ENCODE results near the gene NAE1.

Gene NAE1

GRCh38 chr16:66845791-66846221, 15.0 kb upstream of the NAE1 start:
- TF ChIP-seq, protein P1, sequence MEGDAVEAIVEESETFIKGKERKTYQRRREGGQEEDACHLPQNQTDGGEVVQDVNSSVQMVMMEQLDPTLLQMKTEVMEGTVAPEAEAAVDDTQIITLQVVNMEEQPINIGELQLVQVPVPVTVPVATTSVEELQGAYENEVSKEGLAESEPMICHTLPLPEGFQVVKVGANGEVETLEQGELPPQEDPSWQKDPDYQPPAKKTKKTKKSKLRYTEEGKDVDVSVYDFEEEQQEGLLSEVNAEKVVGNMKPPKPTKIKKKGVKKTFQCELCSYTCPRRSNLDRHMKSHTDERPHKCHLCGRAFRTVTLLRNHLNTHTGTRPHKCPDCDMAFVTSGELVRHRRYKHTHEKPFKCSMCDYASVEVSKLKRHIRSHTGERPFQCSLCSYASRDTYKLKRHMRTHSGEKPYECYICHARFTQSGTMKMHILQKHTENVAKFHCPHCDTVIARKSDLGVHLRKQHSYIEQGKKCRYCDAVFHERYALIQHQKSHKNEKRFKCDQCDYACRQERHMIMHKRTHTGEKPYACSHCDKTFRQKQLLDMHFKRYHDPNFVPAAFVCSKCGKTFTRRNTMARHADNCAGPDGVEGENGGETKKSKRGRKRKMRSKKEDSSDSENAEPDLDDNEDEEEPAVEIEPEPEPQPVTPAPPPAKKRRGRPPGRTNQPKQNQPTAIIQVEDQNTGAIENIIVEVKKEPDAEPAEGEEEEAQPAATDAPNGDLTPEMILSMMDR (IDR thresholded peaks at IDR 0.05; ENCODE audit: low read length): no peak
- no peak for TF ChIP-seq EZH2 (IDR thresholded peaks at IDR 0.05; ENCODE audit: borderline replicate concordance, low read length)
- Histone ChIP-seq H3K4me2 (ENCODE audit: low read length) (no peak overlapping the region), H3K4me1 (ENCODE audit: insufficient read depth, low read length, severe bottlenecking) (no peaks in the 10 kb centered on the region), H3K9me3 (ENCODE audit: low read length) (no peaks in the 10 kb centered on the region), H3K9ac (ENCODE audit: low read length) (no peak overlapping the region), H3K4me3 (ENCODE audit: low read depth, low read length, poor library complexity, severe bottlenecking) (no peak overlapping the region), H3K27me3 (ENCODE audit: insufficient read depth, low read length) (peaks cover 8% of the 10 kb centered on the region; the same call in 1 of the 2 replicates), H4K20me1 (ENCODE audit: insufficient read depth, low read length) (no peaks in the 10 kb centered on the region), H3K36me3 (ENCODE audit: insufficient read depth, low read length) (no peaks in the 10 kb centered on the region), H2AFZ (ENCODE audit: low read length) (no peak overlapping the region), H3F3A (ENCODE audit: insufficient read depth, low read length) (no peaks in the 10 kb centered on the region), H3K9me2 (ENCODE audit: low read depth, low read length) (no peaks in the 10 kb centered on the region), H3K27ac (ENCODE audit: low read depth, low read length, poor library complexity, severe bottlenecking) (no peak overlapping the region), H3K79me2 (ENCODE audit: insufficient read depth, low read length) (no peaks in the 10 kb centered on the region)

- no peak overlapping the region for H3K4me3 ChIP-seq (ENCODE audit: low read depth, low read length, poor library complexity, severe bottlenecking)
- H3F3A ChIP-seq (ENCODE audit: insufficient read depth, low read length): no peaks in the 10 kb centered on the region
- no peaks in the 10 kb centered on the region for H3K4me1 ChIP-seq (ENCODE audit: insufficient read depth, low read length, severe bottlenecking)
- no peaks in the 10 kb centered on the region for H3K36me3 ChIP-seq (ENCODE audit: insufficient read depth, low read length)
- H3K27me3 ChIP-seq (ENCODE audit: insufficient read depth, low read length): peaks cover 8% of the 10 kb centered on the region; the same call in 1 of the 2 replicates
- H3K9me2 ChIP-seq (ENCODE audit: low read depth, low read length): no peaks in the 10 kb centered on the region
- no peak overlapping the region for H3K4me2 ChIP-seq (ENCODE audit: low read length)
- TF ChIP-seq, protein P1 (IDR thresholded peaks at IDR 0.05; ENCODE audit: low read length): no peak
- TF ChIP-seq EZH2 (IDR thresholded peaks at IDR 0.05; ENCODE audit: borderline replicate concordance, low read length): no peak
- H2AFZ ChIP-seq (ENCODE audit: low read length): no peak overlapping the region
- no peaks in the 10 kb centered on the region for H4K20me1 ChIP-seq (ENCODE audit: insufficient read depth, low read length)
- no peak overlapping the region for H3K27ac ChIP-seq (ENCODE audit: low read depth, low read length, poor library complexity, severe bottlenecking)
- H3K9ac ChIP-seq (ENCODE audit: low read length): no peak overlapping the region
- no peaks in the 10 kb centered on the region for H3K79me2 ChIP-seq (ENCODE audit: insufficient read depth, low read length)
- H3K9me3 ChIP-seq (ENCODE audit: low read length): no peaks in the 10 kb centered on the region
Observed at GRCh38 chr16:66845080-66845410, 14.3 kb upstream of the NAE1 start.

- Histone ChIP-seq H3K36me3 (ENCODE audit: insufficient read depth, low read length) (no peaks in the 10 kb centered on the region), H3K4me3 (ENCODE audit: low read depth, low read length, poor library complexity, severe bottlenecking) (no peak within 1 kb of the TSS), H3F3A (ENCODE audit: insufficient read depth, low read length) (no peaks in the 10 kb centered on the region), H3K9me2 (ENCODE audit: low read depth, low read length) (no peaks in the 10 kb centered on the region), H3K4me1 (ENCODE audit: insufficient read depth, low read length, severe bottlenecking) (no peaks in the 10 kb centered on the region), H3K27me3 (ENCODE audit: insufficient read depth, low read length) (peaks cover 8% of the 10 kb centered on the region; the same call in 1 of the 2 replicates), H3K9me3 (ENCODE audit: low read length) (no peaks in the 10 kb centered on the region), H2AFZ (ENCODE audit: low read length) (no peak within 1 kb of the TSS), H4K20me1 (ENCODE audit: insufficient read depth, low read length) (no peaks in the 10 kb centered on the region), H3K79me2 (ENCODE audit: insufficient read depth, low read length) (no peaks in the 10 kb centered on the region), H3K27ac (ENCODE audit: low read depth, low read length, poor library complexity, severe bottlenecking) (no peak within 1 kb of the TSS), H3K4me2 (ENCODE audit: low read length) (no peak within 1 kb of the TSS; the same call in 1 of the 2 replicates), H3K9ac (ENCODE audit: low read length) (no peak within 1 kb of the TSS)
- TF ChIP-seq EZH2 (IDR thresholded peaks at IDR 0.05; ENCODE audit: borderline replicate concordance, low read length): no peak
- TF ChIP-seq, protein P1 (IDR thresholded peaks at IDR 0.05; ENCODE audit: low read length): no peak
Observed at GRCh38 chr16:66844342-66845079, 13.7 kb upstream of the NAE1 start, which contains the start of gene CA7. CA7 (plus strand) TSS chr16:66844414; CDS start chr16:66844488, 74 bp downstream.
